Astrocyte (in vitro differentiated cells and primary cell): ENCODE data around the gene SRRM4. TPM values are rescaled to one million over a fixed set of nuclear protein-coding genes. Genes with fewer than 3 reads are reported as not detected.

ENCODE experiments used
- DNase-seq: peaks from one replicate; pipeline ENCODE4 v3.0.0-alpha.2; 2010; ENCODE audit warnings: low read depth
- FAIRE-seq: peaks from 2 replicates; lab custom pipeline; 2011; peaks lifted over from hg19 to GRCh38; lab: Jason Lieb, UNC
- H2AFZ ChIP-seq: 2 replicates; pipeline ENCODE4 v1.6.0; 2012; ENCODE audit warnings: low read depth, low read length, inconsistent platforms
- H3K27ac ChIP-seq: 2 replicates; pipeline ENCODE4 v1.5.1; 2011; ENCODE audit warnings: low read depth, low read length, inconsistent platforms
- H3K27me3 ChIP-seq: 2 replicates; pipeline ENCODE4 v1.6.0; 2011; ENCODE audit warnings: low read length, inconsistent platforms; ENCODE audit not compliant: insufficient read depth
- H3K36me3 ChIP-seq: 2 replicates; pipeline ENCODE4 v1.5.1; 2011; ENCODE audit warnings: low read length, inconsistent platforms; ENCODE audit not compliant: insufficient read depth
- H3K4me1 ChIP-seq: 2 replicates; pipeline ENCODE4 v1.5.1; 2011; ENCODE audit warnings: low read length, inconsistent platforms; ENCODE audit not compliant: insufficient read depth
- H3K4me2 ChIP-seq: 2 replicates; pipeline ENCODE4 v1.6.0; 2012; ENCODE audit warnings: low read length, inconsistent platforms
- H3K4me3 ChIP-seq: 2 replicates; pipeline ENCODE4 v1.5.1; 2011; ENCODE audit warnings: low read depth, mild to moderate bottlenecking, low read length, inconsistent platforms; ENCODE audit not compliant: insufficient read depth
- H3K79me2 ChIP-seq: 2 replicates; pipeline ENCODE4 v1.6.0; 2012; ENCODE audit warnings: mild to moderate bottlenecking, low read length, inconsistent platforms; ENCODE audit not compliant: insufficient read depth
- H3K9ac ChIP-seq: 2 replicates; pipeline ENCODE4 v1.6.0; 2012; ENCODE audit warnings: mild to moderate bottlenecking, low read length, inconsistent platforms
- H3K9me3 ChIP-seq: 2 replicates; pipeline ENCODE4 v1.5.1; 2012; ENCODE audit warnings: low read depth, mild to moderate bottlenecking, low read length, inconsistent platforms; ENCODE audit not compliant: insufficient read depth
- H4K20me1 ChIP-seq: 2 replicates; pipeline ENCODE4 v1.6.0; 2012; ENCODE audit warnings: low read length, inconsistent platforms; ENCODE audit not compliant: insufficient read depth
- H3K27ac Mint-ChIP-seq: one replicate; pipeline ENCODE4 v1.8.0; 2021; ENCODE audit warnings: mild to moderate bottlenecking, mixed read lengths; ENCODE audit not compliant: unreplicated experiment
- H3K27me3 Mint-ChIP-seq: one replicate; pipeline ENCODE4 v1.8.0; 2021; ENCODE audit warnings: low read depth, mixed read lengths; ENCODE audit not compliant: unreplicated experiment
- H3K36me3 Mint-ChIP-seq: one replicate; pipeline ENCODE4 v1.8.0; 2021; ENCODE audit warnings: low read depth, mixed read lengths; ENCODE audit not compliant: unreplicated experiment
- H3K4me1 Mint-ChIP-seq: one replicate; pipeline ENCODE4 v1.8.0; 2021; ENCODE audit warnings: low read depth, mixed read lengths; ENCODE audit not compliant: unreplicated experiment
- H3K4me3 Mint-ChIP-seq: one replicate; pipeline ENCODE4 v1.8.0; 2021; ENCODE audit warnings: mild to moderate bottlenecking, moderate library complexity, mixed read lengths; ENCODE audit not compliant: unreplicated experiment
- H3K9me3 Mint-ChIP-seq: one replicate; pipeline ENCODE4 v1.8.0; 2021; ENCODE audit warnings: mild to moderate bottlenecking, mixed read lengths; ENCODE audit not compliant: unreplicated experiment
- EZH2 ChIP-seq: IDR thresholded peaks from 2 replicates; pipeline ENCODE4 v1.6.1; 2012; ENCODE audit warnings: mild to moderate bottlenecking, low read length, inconsistent platforms; ENCODE audit not compliant: insufficient read depth
- total RNA-seq: library from RNA; stranded (reverse); gene quantifications from 2 replicates; pipeline ENCODE4 v1.2.1, GENCODE V29; 2021
- TF ChIP-seq, protein P1 (sequence below): IDR thresholded peaks from 2 replicates; pipeline ENCODE4 v1.5.1; 2011; ENCODE audit warnings: low read depth, mild to moderate bottlenecking, inconsistent platforms, low read length, moderate library complexity; ENCODE audit not compliant: insufficient read depth

Gene SRRM4
- total RNA-seq, 1 donor from 2014 or later, result 0.30 TPM

DNA sequence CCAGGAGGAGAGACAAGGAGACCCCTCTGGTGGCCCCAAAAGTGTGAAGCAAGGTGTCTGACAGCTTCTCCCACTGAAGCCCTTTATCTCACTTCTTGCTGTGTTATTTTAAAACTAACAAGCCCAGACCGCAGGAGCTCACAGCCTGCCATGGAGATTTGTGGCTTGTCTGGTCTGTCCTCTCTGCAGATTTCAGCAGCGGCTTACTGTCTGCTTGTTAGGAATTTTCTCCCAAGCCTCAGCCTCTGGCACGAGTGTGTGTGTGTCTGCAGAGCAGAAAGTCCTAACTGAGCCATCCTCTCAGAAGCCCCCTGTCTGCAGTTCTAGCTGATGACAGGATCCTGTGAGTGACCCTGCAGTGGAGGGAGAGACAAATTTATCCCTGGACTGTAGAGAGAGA, 109.5 kb downstream of the SRRM4 start:
- H3K27ac Mint-ChIP-seq, result no peak overlapping the region
- Histone ChIP-seq H3K4me2 (no peak overlapping the region), H2AFZ (no peak overlapping the region), H3K79me2 (no peaks in the 10 kb centered on the region), H3K27ac (no peak overlapping the region), H3K9me3 (peaks cover 7% of the 10 kb centered on the region), H3K27me3 (no peaks in the 10 kb centered on the region), H3K4me1 (no peaks in the 10 kb centered on the region), H3K9ac (no peak overlapping the region), H3K36me3 (no peaks in the 10 kb centered on the region), H4K20me1 (no peaks in the 10 kb centered on the region), H3K4me3 (no peak overlapping the region)
- H3K36me3 Mint-ChIP-seq, result no peaks in the 10 kb centered on the region
- FAIRE-seq (no peak), DNase-seq (no peak)
- H3K4me3 Mint-ChIP-seq, result no peak overlapping the region
- H3K9me3 Mint-ChIP-seq, result no peaks in the 10 kb centered on the region
- TF ChIP-seq, protein P1, sequence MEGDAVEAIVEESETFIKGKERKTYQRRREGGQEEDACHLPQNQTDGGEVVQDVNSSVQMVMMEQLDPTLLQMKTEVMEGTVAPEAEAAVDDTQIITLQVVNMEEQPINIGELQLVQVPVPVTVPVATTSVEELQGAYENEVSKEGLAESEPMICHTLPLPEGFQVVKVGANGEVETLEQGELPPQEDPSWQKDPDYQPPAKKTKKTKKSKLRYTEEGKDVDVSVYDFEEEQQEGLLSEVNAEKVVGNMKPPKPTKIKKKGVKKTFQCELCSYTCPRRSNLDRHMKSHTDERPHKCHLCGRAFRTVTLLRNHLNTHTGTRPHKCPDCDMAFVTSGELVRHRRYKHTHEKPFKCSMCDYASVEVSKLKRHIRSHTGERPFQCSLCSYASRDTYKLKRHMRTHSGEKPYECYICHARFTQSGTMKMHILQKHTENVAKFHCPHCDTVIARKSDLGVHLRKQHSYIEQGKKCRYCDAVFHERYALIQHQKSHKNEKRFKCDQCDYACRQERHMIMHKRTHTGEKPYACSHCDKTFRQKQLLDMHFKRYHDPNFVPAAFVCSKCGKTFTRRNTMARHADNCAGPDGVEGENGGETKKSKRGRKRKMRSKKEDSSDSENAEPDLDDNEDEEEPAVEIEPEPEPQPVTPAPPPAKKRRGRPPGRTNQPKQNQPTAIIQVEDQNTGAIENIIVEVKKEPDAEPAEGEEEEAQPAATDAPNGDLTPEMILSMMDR, result no peak
- no peak for TF ChIP-seq EZH2
- H3K4me1 Mint-ChIP-seq, result no peaks in the 10 kb centered on the region
- peaks cover 49% of the 10 kb centered on the region for H3K27me3 Mint-ChIP-seq

- H3K9me3 Mint-ChIP-seq, result peaks cover 7% of the 10 kb centered on the region
These were observed 115.3 kb downstream of the SRRM4 start for GRCh38 chr12:119096429-119097202.

More at GRCh38 chr12:119096429-119097202, 115.3 kb downstream of the SRRM4 start:
- no peak for FAIRE-seq
- H3K27ac Mint-ChIP-seq, result no peak overlapping the region
- H3K4me1 Mint-ChIP-seq, result no peaks in the 10 kb centered on the region
- no peaks in the 10 kb centered on the region for H4K20me1 ChIP-seq
- no peaks in the 10 kb centered on the region for H3K79me2 ChIP-seq
- no peak for TF ChIP-seq EZH2
- TF ChIP-seq, protein P1, result no peak
- H3K4me3 ChIP-seq, result no peak overlapping the region
- peaks cover 24% of the 10 kb centered on the region for H3K27me3 Mint-ChIP-seq
- H3K36me3 Mint-ChIP-seq, result no peaks in the 10 kb centered on the region
- H3K4me1 ChIP-seq, result no peaks in the 10 kb centered on the region
- H3K4me2 ChIP-seq, result no peak overlapping the region
- no peak overlapping the region for H2AFZ ChIP-seq
- H3K27ac ChIP-seq, result no peak overlapping the region
- peaks cover 10% of the 10 kb centered on the region for H3K9me3 ChIP-seq
- no peaks in the 10 kb centered on the region for H3K36me3 ChIP-seq
- no peak overlapping the region for H3K9ac ChIP-seq
- H3K4me3 Mint-ChIP-seq, result no peak overlapping the region
- H3K27me3 ChIP-seq, result no peaks in the 10 kb centered on the region
- no peak for DNase-seq
